Measurements from ENCODE around the gene CHAC1. TPM values are rescaled to one million over a fixed set of nuclear protein-coding genes. Genes with fewer than 3 reads are reported as not detected.

CHAC1 gene
- total and polyA plus RNA-seq, 2 of the 13 experiments (the other 11 are each of a cell fraction or from before 2014, with no cell fraction given) = 0.44 TPM; not detected in 1

DNA sequence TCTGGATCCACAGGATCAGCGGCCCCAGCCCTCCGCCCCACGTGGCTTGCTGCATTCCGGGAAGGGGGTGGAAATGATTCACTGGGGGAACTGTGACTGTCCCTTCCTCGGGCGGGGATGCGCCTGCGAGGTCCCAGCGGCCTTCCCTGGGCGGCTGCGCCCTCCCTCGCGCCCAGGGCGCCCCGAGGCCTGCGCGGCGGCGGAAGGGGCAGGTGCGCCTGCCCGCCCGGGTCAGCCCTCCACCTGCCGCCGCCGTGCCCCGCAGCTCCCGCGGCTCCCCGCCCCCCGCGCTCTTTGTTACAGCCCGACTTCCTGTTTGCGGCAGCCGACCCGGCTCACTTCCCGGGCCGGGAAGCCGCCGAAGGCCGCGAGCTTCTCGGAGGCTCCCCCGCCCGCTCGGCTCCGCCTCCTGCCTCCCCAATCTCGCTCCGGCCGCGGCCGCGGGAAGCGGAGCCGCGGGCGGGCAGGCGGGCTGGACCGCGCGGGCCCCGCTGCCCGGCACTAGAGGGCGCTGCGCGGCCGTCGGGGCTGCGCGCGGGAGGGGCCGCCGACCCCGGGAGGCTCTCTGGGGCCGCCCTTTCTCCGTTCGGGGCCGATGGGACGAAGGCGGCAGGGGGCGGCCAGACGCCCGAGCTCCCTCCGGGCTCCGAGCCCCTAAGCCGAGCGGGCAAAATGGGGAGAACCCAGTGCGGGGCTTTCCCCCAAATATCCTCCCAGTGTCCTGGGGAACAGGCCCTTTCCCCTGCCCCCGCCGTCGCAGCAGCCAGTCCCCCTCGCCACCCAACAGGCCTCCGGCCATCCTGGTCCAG lies 11.5 kb upstream of the CHAC1 start (continued):
- peak; percentile 46; the same call in 1 of the 2 replicates for TF ChIP-seq ZNF12 (CRISPR knock-in tag; IDR thresholded peaks at IDR 0.05)
- peak; percentile 29; the same call in 1 of the 2 replicates for TF ChIP-seq ZNF441 (CRISPR knock-in tag; IDR thresholded peaks at IDR 0.05; ENCODE audit: borderline replicate concordance)
- TF ChIP-seq, protein P1, sequence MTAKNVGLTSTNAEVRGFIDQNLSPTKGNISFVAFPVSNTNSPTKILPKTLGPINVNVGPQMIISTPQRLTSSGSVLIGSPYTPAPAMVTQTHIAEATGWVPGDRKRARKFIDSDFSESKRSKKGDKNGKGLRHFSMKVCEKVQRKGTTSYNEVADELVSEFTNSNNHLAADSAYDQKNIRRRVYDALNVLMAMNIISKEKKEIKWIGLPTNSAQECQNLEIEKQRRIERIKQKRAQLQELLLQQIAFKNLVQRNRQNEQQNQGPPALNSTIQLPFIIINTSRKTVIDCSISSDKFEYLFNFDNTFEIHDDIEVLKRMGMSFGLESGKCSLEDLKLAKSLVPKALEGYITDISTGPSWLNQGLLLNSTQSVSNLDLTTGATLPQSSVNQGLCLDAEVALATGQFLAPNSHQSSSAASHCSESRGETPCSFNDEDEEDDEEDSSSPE (CRISPR knock-in tag; IDR thresholded peaks at IDR 0.05) = no peak
- TF ChIP-seq ZNF879 (CRISPR knock-in tag; IDR thresholded peaks at IDR 0.05) = no peak
- TF ChIP-seq, protein P2, sequence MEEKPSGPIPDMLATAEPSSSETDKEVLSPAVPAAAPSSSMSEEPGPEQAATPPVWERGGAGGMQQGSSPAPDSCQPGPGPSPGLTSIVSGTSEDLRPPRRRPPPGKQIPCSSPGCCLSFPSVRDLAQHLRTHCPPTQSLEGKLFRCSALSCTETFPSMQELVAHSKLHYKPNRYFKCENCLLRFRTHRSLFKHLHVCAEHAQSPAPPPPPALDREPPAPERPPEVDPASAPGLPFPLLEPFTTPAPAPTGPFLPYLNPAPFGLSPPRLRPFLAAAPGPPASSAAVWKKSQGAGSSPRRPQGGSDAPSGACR (CRISPR knock-in tag; IDR thresholded peaks at IDR 0.05) = no peak
- TF ChIP-seq, protein P3, sequence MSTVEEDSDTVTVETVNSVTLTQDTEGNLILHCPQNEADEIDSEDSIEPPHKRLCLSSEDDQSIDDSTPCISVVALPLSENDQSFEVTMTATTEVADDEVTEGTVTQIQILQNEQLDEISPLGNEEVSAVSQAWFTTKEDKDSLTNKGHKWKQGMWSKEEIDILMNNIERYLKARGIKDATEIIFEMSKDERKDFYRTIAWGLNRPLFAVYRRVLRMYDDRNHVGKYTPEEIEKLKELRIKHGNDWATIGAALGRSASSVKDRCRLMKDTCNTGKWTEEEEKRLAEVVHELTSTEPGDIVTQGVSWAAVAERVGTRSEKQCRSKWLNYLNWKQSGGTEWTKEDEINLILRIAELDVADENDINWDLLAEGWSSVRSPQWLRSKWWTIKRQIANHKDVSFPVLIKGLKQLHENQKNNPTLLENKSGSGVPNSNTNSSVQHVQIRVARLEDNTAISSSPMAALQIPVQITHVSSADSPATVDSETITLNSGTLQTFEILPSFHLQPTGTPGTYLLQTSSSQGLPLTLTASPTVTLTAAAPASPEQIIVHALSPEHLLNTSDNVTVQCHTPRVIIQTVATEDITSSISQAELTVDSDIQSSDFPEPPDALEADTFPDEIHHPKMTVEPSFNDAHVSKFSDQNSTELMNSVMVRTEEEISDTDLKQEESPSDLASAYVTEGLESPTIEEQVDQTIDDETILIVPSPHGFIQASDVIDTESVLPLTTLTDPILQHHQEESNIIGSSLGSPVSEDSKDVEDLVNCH (CRISPR knock-in tag; IDR thresholded peaks at IDR 0.05) = no peak
- no peak for TF ChIP-seq NBN (conservative IDR thresholded peaks at IDR 0.05)
- peak; percentile 38; the same call in 1 of the 2 replicates for TF ChIP-seq ETV5 (CRISPR knock-in tag; IDR thresholded peaks at IDR 0.05; ENCODE audit: borderline replicate concordance)
- no peak for TF ChIP-seq ZNF446 (CRISPR knock-in tag; IDR thresholded peaks at IDR 0.05)
- no peak for TF ChIP-seq ZNF20 (CRISPR knock-in tag; IDR thresholded peaks at IDR 0.05)
- TF ChIP-seq, protein P4, sequence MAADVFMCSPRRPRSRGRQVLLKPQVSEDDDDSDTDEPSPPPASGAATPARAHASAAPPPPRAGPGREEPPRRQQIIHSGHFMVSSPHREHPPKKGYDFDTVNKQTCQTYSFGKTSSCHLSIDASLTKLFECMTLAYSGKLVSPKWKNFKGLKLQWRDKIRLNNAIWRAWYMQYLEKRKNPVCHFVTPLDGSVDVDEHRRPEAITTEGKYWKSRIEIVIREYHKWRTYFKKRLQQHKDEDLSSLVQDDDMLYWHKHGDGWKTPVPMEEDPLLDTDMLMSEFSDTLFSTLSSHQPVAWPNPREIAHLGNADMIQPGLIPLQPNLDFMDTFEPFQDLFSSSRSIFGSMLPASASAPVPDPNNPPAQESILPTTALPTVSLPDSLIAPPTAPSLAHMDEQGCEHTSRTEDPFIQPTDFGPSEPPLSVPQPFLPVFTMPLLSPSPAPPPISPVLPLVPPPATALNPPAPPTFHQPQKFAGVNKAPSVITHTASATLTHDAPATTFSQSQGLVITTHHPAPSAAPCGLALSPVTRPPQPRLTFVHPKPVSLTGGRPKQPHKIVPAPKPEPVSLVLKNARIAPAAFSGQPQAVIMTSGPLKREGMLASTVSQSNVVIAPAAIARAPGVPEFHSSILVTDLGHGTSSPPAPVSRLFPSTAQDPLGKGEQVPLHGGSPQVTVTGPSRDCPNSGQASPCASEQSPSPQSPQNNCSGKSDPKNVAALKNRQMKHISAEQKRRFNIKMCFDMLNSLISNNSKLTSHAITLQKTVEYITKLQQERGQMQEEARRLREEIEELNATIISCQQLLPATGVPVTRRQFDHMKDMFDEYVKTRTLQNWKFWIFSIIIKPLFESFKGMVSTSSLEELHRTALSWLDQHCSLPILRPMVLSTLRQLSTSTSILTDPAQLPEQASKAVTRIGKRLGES (CRISPR knock-in tag; IDR thresholded peaks at IDR 0.05; ENCODE audit: borderline replicate concordance) = no peak
- no peak for TF ChIP-seq ZNF75D (CRISPR knock-in tag; IDR thresholded peaks at IDR 0.05; ENCODE audit: borderline replicate concordance)
- TF ChIP-seq, protein P5, sequence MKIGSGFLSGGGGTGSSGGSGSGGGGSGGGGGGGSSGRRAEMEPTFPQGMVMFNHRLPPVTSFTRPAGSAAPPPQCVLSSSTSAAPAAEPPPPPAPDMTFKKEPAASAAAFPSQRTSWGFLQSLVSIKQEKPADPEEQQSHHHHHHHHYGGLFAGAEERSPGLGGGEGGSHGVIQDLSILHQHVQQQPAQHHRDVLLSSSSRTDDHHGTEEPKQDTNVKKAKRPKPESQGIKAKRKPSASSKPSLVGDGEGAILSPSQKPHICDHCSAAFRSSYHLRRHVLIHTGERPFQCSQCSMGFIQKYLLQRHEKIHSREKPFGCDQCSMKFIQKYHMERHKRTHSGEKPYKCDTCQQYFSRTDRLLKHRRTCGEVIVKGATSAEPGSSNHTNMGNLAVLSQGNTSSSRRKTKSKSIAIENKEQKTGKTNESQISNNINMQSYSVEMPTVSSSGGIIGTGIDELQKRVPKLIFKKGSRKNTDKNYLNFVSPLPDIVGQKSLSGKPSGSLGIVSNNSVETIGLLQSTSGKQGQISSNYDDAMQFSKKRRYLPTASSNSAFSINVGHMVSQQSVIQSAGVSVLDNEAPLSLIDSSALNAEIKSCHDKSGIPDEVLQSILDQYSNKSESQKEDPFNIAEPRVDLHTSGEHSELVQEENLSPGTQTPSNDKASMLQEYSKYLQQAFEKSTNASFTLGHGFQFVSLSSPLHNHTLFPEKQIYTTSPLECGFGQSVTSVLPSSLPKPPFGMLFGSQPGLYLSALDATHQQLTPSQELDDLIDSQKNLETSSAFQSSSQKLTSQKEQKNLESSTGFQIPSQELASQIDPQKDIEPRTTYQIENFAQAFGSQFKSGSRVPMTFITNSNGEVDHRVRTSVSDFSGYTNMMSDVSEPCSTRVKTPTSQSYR (CRISPR knock-in tag; IDR thresholded peaks at IDR 0.05; ENCODE audit: borderline replicate concordance) = peak; percentile 48; the same call in 1 of the 2 replicates
- TF ChIP-seq POLR2A (IDR thresholded peaks at IDR 0.05; ENCODE audit: insufficient read depth in 1 of 2, low read depth in 2 of 2, low read length in 2 of 2) = peak in 1 of 2 experiments; percentile 40; a peak in 2 of 4 replicates
- TF ChIP-seq, protein P6, sequence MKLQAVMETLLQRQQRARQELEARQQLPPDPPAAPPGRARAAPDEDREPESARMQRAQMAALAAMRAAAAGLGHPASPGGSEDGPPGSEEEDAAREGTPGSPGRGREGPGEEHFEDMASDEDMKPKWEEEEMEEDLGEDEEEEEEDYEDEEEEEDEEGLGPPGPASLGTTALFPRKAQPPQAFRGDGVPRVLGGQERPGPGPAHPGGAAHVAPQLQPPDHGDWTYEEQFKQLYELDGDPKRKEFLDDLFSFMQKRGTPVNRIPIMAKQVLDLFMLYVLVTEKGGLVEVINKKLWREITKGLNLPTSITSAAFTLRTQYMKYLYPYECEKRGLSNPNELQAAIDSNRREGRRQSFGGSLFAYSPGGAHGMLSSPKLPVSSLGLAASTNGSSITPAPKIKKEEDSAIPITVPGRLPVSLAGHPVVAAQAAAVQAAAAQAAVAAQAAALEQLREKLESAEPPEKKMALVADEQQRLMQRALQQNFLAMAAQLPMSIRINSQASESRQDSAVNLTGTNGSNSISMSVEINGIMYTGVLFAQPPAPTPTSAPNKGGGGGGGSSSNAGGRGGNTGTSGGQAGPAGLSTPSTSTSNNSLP (IDR thresholded peaks at IDR 0.05; ENCODE audit: low read depth, low read length) = no peak
- peak; percentile 85 for TF ChIP-seq YEATS4 (CRISPR knock-in tag; IDR thresholded peaks at IDR 0.05; ENCODE audit: borderline replicate concordance)
- TF ChIP-seq NCOR1 (IDR thresholded peaks at IDR 0.05; ENCODE audit: borderline replicate concordance, low read length) = no peak
